ENCODE results near the gene POLRMT.

DNA sequence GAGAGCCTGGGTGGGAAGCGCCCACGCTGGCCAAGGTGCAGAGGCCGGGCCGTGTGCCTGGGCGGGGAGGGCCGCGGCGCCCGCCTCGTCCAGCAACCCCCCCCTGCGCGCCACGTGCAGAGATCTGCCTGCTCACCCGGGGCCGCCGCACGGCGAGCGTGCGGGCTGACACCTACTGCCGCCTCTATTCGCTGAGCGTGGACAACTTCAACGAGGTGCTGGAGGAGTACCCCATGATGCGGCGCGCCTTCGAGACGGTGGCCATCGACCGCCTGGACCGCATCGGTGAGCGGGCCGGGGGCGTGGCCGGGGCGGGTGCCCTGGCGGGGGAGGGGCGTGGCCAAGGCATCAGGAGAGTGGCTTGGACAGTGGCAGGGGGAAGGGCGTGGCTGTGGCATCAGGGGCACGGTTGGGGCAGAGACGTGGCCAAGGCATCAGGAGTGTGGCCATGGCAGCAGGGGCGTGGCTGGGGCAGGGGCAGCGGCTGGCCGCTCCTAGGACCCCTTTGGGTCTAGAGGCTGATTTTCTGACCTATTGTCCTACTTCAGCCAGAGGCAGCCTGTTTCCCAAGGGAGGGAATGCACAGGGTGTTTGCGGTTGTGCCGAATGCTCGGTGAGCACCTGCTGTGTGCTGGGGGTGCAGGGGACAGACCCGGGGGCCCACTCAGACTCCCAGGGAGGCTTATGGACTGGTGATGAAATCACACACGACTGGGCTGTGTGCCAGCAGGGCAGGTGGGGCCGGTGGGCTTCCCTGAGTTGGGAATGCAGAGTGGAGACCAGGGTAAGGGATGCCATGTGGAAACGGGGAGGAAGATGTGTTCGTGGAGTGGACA, 19.4 kb downstream of the POLRMT start:
- TF ChIP-seq POLR2A (IDR thresholded peaks at IDR 0.05) (no peak), CTCF (IDR thresholded peaks at IDR 0.05) (no peak), POLR2AphosphoS5 (IDR thresholded peaks at IDR 0.05) (no peak)

All from stomach (tissue), 4 donors.